Activated CD4-positive, CD25-positive, alpha-beta regulatory T cell treated with anti-CD3 and anti-CD28 coated beads, Interleukin-2, amount 50 U/mL, for 24 hours (primary cell): ENCODE data around the gene ZNF892.
"Not testable (repeated sequence)": the region's sequence is repeated elsewhere in the genome, so short reads cannot be mapped to it uniquely, and the experiment has no call there.

Source experiments
- ATAC-seq, 2 donors: fragments of 150-1000 bp; cut with Tn5 transposase; one replicate each; pipeline ENCODE4 v1.10.0; 2021; ENCODE audit warnings: mild to moderate bottlenecking in 1 of 2, moderate library complexity in 1 of 2

Gene ZNF892

GRCh38 chr2:95231723-95232122 is 24.4 kb downstream of the ZNF892 start:
- ATAC-seq, result no peak

- no peak for ATAC-seq
Measured at GRCh38 chr2:95232232-95232631, 24.9 kb downstream of the ZNF892 start.

- no peak for ATAC-seq
Measured at GRCh38 chr2:95234286-95234785, 27.0 kb downstream of the ZNF892 start.

- ATAC-seq, result no peak
Measured at GRCh38 chr2:95234816-95235215, 27.5 kb downstream of the ZNF892 start.

- no peak for ATAC-seq
Measured at GRCh38 chr2:95238131-95238530, 30.8 kb downstream of the ZNF892 start.

GRCh38 chr2:95240091-95240490 is 32.8 kb downstream of the ZNF892 start:
- ATAC-seq, result no peak

GRCh38 chr2:95240556-95240955 is 33.2 kb downstream of the ZNF892 start:
- ATAC-seq, result no peak

- ATAC-seq, result not testable (repeated sequence)
Measured at GRCh38 chr2:95242084-95242483, 34.8 kb downstream of the ZNF892 start.
